H1 (cell line): ENCODE data around the gene CASP12. TPM values are rescaled to one million over a fixed set of nuclear protein-coding genes. Genes with fewer than 3 reads are reported as not detected.

Experiments
- CTCF ChIA-PET: fragments of 300-600 bp; sonication (Branson Sonifier 250); formaldehyde crosslinking; loops from one replicate; lab custom pipeline; 2021; ENCODE audit not compliant: partially characterized antibody; lab: Charles Lee
- POLR2A ChIA-PET: fragments of 300-600 bp; sonication (Branson Sonifier 250); formaldehyde crosslinking; loops from one replicate; lab custom pipeline; 2021; ENCODE audit warnings: inconsistent platforms; ENCODE audit not compliant: partially characterized antibody; lab: Charles Lee
- DNase-seq, 2 experiments: peaks; one replicate each; pipeline versions ENCODE4 v3.0.0 to v3.0.0-alpha.2; 2010 to 2022; ENCODE audit warnings: low spot score in 2 of 2, low read depth in 1 of 2, mixed read lengths in 1 of 2
- FAIRE-seq: peaks from 2 replicates; lab custom pipeline; 2011; peaks lifted over from hg19 to GRCh38; lab: Jason Lieb, UNC
- H2AFZ ChIP-seq: 2 replicates; pipeline ENCODE4 v1.8.1; 2012; ENCODE audit warnings: low read length, inconsistent platforms
- H2AK5ac ChIP-seq: 2 replicates; pipeline ENCODE4 v1.6.1; 2013; ENCODE audit warnings: low read depth, low read length
- H2BK120ac ChIP-seq: replicated peaks from 2 replicates; pipeline ENCODE3; 2013; ENCODE audit warnings: low read depth, low read length, inconsistent platforms
- H2BK12ac ChIP-seq: 2 replicates; pipeline ENCODE4 v1.6.1; 2013; ENCODE audit warnings: low read depth, low read length
- H2BK15ac ChIP-seq: 2 replicates; pipeline ENCODE4 v1.6.1; 2013; ENCODE audit warnings: low read length
- H2BK20ac ChIP-seq: 2 replicates; pipeline ENCODE4 v1.6.1; 2013; ENCODE audit warnings: low read length
- H2BK5ac ChIP-seq: 2 replicates; pipeline ENCODE4 v1.6.1; 2013; ENCODE audit warnings: low read depth, low read length
- H3K14ac ChIP-seq: 2 replicates; pipeline ENCODE4 v1.6.1; 2013; ENCODE audit warnings: inconsistent platforms; ENCODE audit not compliant: insufficient read length
- H3K18ac ChIP-seq: 2 replicates; pipeline ENCODE4 v1.6.1; 2013; ENCODE audit warnings: low read length; ENCODE audit errors: extremely low read depth
- H3K23ac ChIP-seq: 2 replicates; pipeline ENCODE4 v1.6.1; 2013; ENCODE audit warnings: inconsistent platforms; ENCODE audit not compliant: insufficient read length
- H3K23me2 ChIP-seq: 2 replicates; pipeline ENCODE4 v1.6.1; 2013; ENCODE audit warnings: low read depth, low read length
- H3K27ac ChIP-seq: 2 replicates; pipeline ENCODE4 v1.6.1; 2011; ENCODE audit warnings: low read depth, low read length, inconsistent platforms
- H3K27me3 ChIP-seq, 4 experiments: replicated peaks in 1 of 4; 1 replicate in 1 of 4; 2 replicates in 3 of 4; pipeline versions ENCODE4 v1.6.1 to v1.8.1; 2011 to 2013; ENCODE audit warnings: low read length in 3 of 4, mild to moderate bottlenecking in 3 of 4, inconsistent platforms in 2 of 4, mixed read lengths in 2 of 4, moderate library complexity in 1 of 4; ENCODE audit not compliant: control insufficient read depth in 3 of 4, insufficient read depth in 3 of 4; ENCODE audit errors: extremely low read depth in 1 of 4
- H3K36me3 ChIP-seq, 4 experiments: 2 replicates each; pipeline versions ENCODE4 v1.6.1 to v1.8.1; 2011 to 2013; ENCODE audit warnings: mild to moderate bottlenecking in 4 of 4, low read length in 3 of 4, moderate library complexity in 2 of 4, control low read depth in 1 of 4, inconsistent platforms in 1 of 4; ENCODE audit not compliant: insufficient read depth in 4 of 4, control insufficient read depth in 2 of 4
- H3K4ac ChIP-seq: replicated peaks from 2 replicates; pipeline ENCODE3; 2013; ENCODE audit warnings: low read length, low read depth, mixed read lengths, inconsistent platforms; ENCODE audit not compliant: insufficient read length
- H3K4me1 ChIP-seq, 4 experiments: replicated peaks in 1 of 4; 1 replicate in 1 of 4; 2 replicates in 3 of 4; pipeline versions ENCODE4 v1.6.1 to v1.8.1; 2011 to 2013; ENCODE audit warnings: low read length in 3 of 4, inconsistent platforms in 2 of 4, mixed read lengths in 1 of 4; ENCODE audit not compliant: insufficient read depth in 4 of 4, control insufficient read depth in 3 of 4
- H3K4me2 ChIP-seq, 2 experiments: 2 replicates each; pipeline versions ENCODE4 v1.6.1 to v1.8.1; 2011 to 2013; ENCODE audit warnings: low read depth in 2 of 2, low read length in 2 of 2, control low read depth in 1 of 2, inconsistent platforms in 1 of 2, mild to moderate bottlenecking in 1 of 2; ENCODE audit not compliant: insufficient read depth in 1 of 2
- H3K4me3 ChIP-seq, 4 experiments: fragments of 200-600, 300-600 bp in 1 of 4; sonication (generic), shearing (Covaris generic), sonication (Bioruptor Twin) in 1 of 4; 2 replicates each; pipeline versions ENCODE4 v1.5.1 to v1.8.1; 2011 to 2016; ENCODE audit warnings: low read length in 4 of 4, low read depth in 3 of 4, control low read depth in 2 of 4, inconsistent platforms in 2 of 4, mild to moderate bottlenecking in 2 of 4, mixed read lengths in 1 of 4, moderate library complexity in 1 of 4; ENCODE audit not compliant: insufficient read depth in 2 of 4; ENCODE audit errors: extremely low read depth in 1 of 4
- H3K56ac ChIP-seq: replicated peaks from 2 replicates; pipeline ENCODE3; 2013; ENCODE audit warnings: low read depth, mild to moderate bottlenecking, mixed read lengths, low read length, inconsistent platforms; ENCODE audit not compliant: insufficient read length
- H3K79me1 ChIP-seq: 2 replicates; pipeline ENCODE4 v1.6.1; 2013; ENCODE audit warnings: low read depth, low read length, control low read depth
- H3K79me2 ChIP-seq, 2 experiments: 2 replicates each; pipeline versions ENCODE4 v1.6.1 to v1.8.1; 2012 to 2013; ENCODE audit warnings: low read length in 2 of 2, mild to moderate bottlenecking in 2 of 2, inconsistent platforms in 1 of 2; ENCODE audit not compliant: insufficient read depth in 2 of 2, control insufficient read depth in 1 of 2
- H3K9ac ChIP-seq, 4 experiments: replicated peaks in 1 of 4; 1 replicate in 1 of 4; 2 replicates in 3 of 4; pipeline versions ENCODE4 v1.6.1 to v1.8.1; 2011 to 2013; ENCODE audit warnings: low read depth in 3 of 4, low read length in 3 of 4, control low read depth in 2 of 4, mild to moderate bottlenecking in 2 of 4, moderate library complexity in 2 of 4, inconsistent platforms in 1 of 4; ENCODE audit errors: extremely low read depth in 1 of 4
- H3K9me3 ChIP-seq, 2 experiments: 2 replicates each; pipeline versions ENCODE4 v1.6.1 to v1.8.1; 2012 to 2013; ENCODE audit warnings: mild to moderate bottlenecking in 2 of 2, moderate library complexity in 2 of 2, control low read depth in 1 of 2, inconsistent platforms in 1 of 2, low read depth in 1 of 2, low read length in 1 of 2, mixed read lengths in 1 of 2; ENCODE audit not compliant: insufficient read depth in 2 of 2
- H4K20me1 ChIP-seq, 2 experiments: replicated peaks in 1 of 2; 2 replicates each; pipeline versions ENCODE3 to v1.8.1; 2011 to 2013; ENCODE audit warnings: inconsistent platforms in 2 of 2, low read length in 2 of 2, mild to moderate bottlenecking in 1 of 2; ENCODE audit not compliant: insufficient read depth in 2 of 2, control insufficient read depth in 1 of 2
- H4K5ac ChIP-seq: 2 replicates; pipeline ENCODE4 v1.6.1; 2013; ENCODE audit warnings: low read length, low read depth, mixed read lengths, inconsistent platforms; ENCODE audit not compliant: insufficient read length
- H4K8ac ChIP-seq: 2 replicates; pipeline ENCODE4 v1.8.0; 2013; ENCODE audit warnings: mild to moderate bottlenecking, moderate library complexity, low read length, inconsistent platforms; ENCODE audit not compliant: insufficient read depth; ENCODE audit errors: extremely low read depth
- H4K91ac ChIP-seq: replicated peaks from 2 replicates; pipeline ENCODE3; 2013; ENCODE audit warnings: low read length, mixed read lengths, inconsistent platforms; ENCODE audit not compliant: insufficient read length
- EP300 ChIP-seq, 2 experiments: IDR thresholded peaks; 1 replicate in 1 of 2; 2 replicates in 1 of 2; pipeline ENCODE4 v1.6.1; 2011 to 2012; ENCODE audit warnings: low read depth in 2 of 2, low read length in 2 of 2, mild to moderate bottlenecking in 2 of 2, borderline replicate concordance in 1 of 2, inconsistent platforms in 1 of 2, moderate library complexity in 1 of 2
- EZH2 ChIP-seq: fragments of 200-600 bp; sonication (generic); IDR thresholded peaks from 2 replicates; pipeline ENCODE4 v1.7.1; 2012; ENCODE audit warnings: low read depth, mild to moderate bottlenecking, moderate library complexity, low read length, inconsistent platforms; ENCODE audit not compliant: severe bottlenecking
- KDM4A ChIP-seq: IDR thresholded peaks from one replicate; pipeline ENCODE4 v1.7.1; 2012; ENCODE audit warnings: low read depth, mild to moderate bottlenecking, moderate library complexity, low read length, inconsistent platforms; ENCODE audit not compliant: severe bottlenecking
- RBBP5 ChIP-seq: IDR thresholded peaks from 2 replicates; pipeline ENCODE4 v1.7.1; 2012; ENCODE audit warnings: low read depth, mild to moderate bottlenecking, inconsistent platforms, low read length, moderate library complexity, borderline replicate concordance
- RNF2 ChIP-seq: fragments of 200-900, 300-1000 bp; sonication (generic); IDR thresholded peaks from 2 replicates; pipeline ENCODE4 v1.7.1; 2016; ENCODE audit warnings: borderline replicate concordance, low read depth, mild to moderate bottlenecking, antibody characterized with exemption, low read length; ENCODE audit not compliant: poor library complexity, severe bottlenecking; ENCODE audit errors: missing control alignments
- SP1 ChIP-seq: IDR thresholded peaks from 2 replicates; pipeline ENCODE4 v1.6.1; 2011; ENCODE audit warnings: low read depth, low read length
- SP4 ChIP-seq: IDR thresholded peaks from 2 replicates; pipeline ENCODE4 v1.6.1; 2012; ENCODE audit warnings: low read length, inconsistent platforms
- WGBS, 2 experiments: shearing (Covaris generic) in 1 of 2; methylation state at CpG; one replicate each; pipeline versions ENCODE4 v1.1.6 to v1.1.7; 2013 to 2015; ENCODE audit warnings: low lambda C conversion rate in 2 of 2, mixed read lengths in 2 of 2, inconsistent platforms in 1 of 2, low coverage in 1 of 2, missing lambda C conversion rate in 1 of 2; ENCODE audit not compliant: insufficient replicate concordance in 2 of 2, insufficient coverage in 1 of 2, insufficient read length in 1 of 2; ENCODE audit errors: extremely low coverage in 1 of 2, missing lambda C conversion rate in 1 of 2; 5-methylcytosine and 5-hydroxymethylcytosine counted together
- polyA plus RNA-seq, 7 experiments: library from polyadenylated mRNA; depleted of rRNA in 3 of 7; stranded (reverse) in 5 of 7; unstranded in 2 of 7; fragments of >200 nt in 5 of 7; fragments of 200-250 nt in 2 of 7; gene quantifications; 1 replicate in 5 of 7; 2 replicates in 1 of 7; 4 replicates in 1 of 7; pipeline versions ENCODE4 v1.2.1 to v1.2.3, GENCODE V29; 2011 to 2013; ENCODE audit warnings: missing spikeins in 2 of 7, mixed read lengths in 2 of 7
- total RNA-seq: library from RNA; stranded (reverse); fragmentation: NEBNext Ultra II Directional; extraction: Animal tissue kit (Norgen Biotek cat#: 25700); gene quantifications from 2 replicates; pipeline ENCODE4 v1.2.1, GENCODE V29; 2021
- TF ChIP-seq, protein P1 (sequence below): IDR thresholded peaks from 2 replicates; pipeline ENCODE4 v1.6.1; 2011; ENCODE audit warnings: low read length, improper control_type of control experiment
- TF ChIP-seq, protein P2 (sequence below): IDR thresholded peaks from 2 replicates; pipeline ENCODE4 v1.6.1; 2012; ENCODE audit warnings: inconsistent platforms

CASP12 gene
- total and polyA plus RNA-seq, 2 of the 8 experiments (the other 6 are each of a cell fraction or from before 2014, with no cell fraction given): not detected

GRCh38 chr11:104907521-104908185 is 9.4 kb upstream of the CASP12 start:
- Histone ChIP-seq H2AK5ac (no peak overlapping the region), H2BK15ac (no peak overlapping the region), H3K4ac (no peak overlapping the region), H3K27me3 (peaks cover 0 to 1% (median 0%) of the 10 kb centered on the region in 4 experiments; a peak in 1 of 7 replicates), H2BK5ac (no peak overlapping the region), H2BK12ac (no peak overlapping the region), H4K8ac (no peak overlapping the region), H4K5ac (no peak overlapping the region), H3K4me2 (no peak overlapping the region), H2BK20ac (no peak overlapping the region), H3K36me3 (no peaks in the 10 kb centered on the region), H3K9me3 (no peaks in the 10 kb centered on the region), H2AFZ (no peak overlapping the region), H2BK120ac (no peak overlapping the region), H3K18ac (no peak overlapping the region), H3K27ac (no peak overlapping the region), H4K20me1 (no peaks in the 10 kb centered on the region), H3K4me3 (no peak overlapping the region), H3K14ac (no peak overlapping the region), H3K23me2 (no peaks in the 10 kb centered on the region), H3K79me2 (no peaks in the 10 kb centered on the region), H3K56ac (no peak overlapping the region), H3K79me1 (no peaks in the 10 kb centered on the region), H3K9ac (no peak overlapping the region), H4K91ac (no peak overlapping the region), H3K4me1 (no peaks in the 10 kb centered on the region), H3K23ac (no peak overlapping the region)
- 79% methylated on average over 7 of the region's 7 CpGs; no CpG with 5 or more reads in 1 of the 2 experiments for WGBS, 2 experiments
- FAIRE-seq (no peak), DNase-seq (no peak)
- POLR2A ChIA-PET: no interaction called here
- CTCF ChIA-PET: no interaction called here
- TF ChIP-seq EP300 (IDR thresholded peaks at IDR 0.05; ENCODE audit: borderline replicate concordance in 1 of 2, low read depth in 2 of 2, low read length in 2 of 2) (no peak), RNF2 (no peak), KDM4A (no peak), RBBP5 (no peak), EZH2 (no peak), SP4 (no peak), SP1 (no peak)
- TF ChIP-seq, protein P1, sequence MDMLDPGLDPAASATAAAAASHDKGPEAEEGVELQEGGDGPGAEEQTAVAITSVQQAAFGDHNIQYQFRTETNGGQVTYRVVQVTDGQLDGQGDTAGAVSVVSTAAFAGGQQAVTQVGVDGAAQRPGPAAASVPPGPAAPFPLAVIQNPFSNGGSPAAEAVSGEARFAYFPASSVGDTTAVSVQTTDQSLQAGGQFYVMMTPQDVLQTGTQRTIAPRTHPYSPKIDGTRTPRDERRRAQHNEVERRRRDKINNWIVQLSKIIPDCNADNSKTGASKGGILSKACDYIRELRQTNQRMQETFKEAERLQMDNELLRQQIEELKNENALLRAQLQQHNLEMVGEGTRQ: no peak
- TF ChIP-seq, protein P2, sequence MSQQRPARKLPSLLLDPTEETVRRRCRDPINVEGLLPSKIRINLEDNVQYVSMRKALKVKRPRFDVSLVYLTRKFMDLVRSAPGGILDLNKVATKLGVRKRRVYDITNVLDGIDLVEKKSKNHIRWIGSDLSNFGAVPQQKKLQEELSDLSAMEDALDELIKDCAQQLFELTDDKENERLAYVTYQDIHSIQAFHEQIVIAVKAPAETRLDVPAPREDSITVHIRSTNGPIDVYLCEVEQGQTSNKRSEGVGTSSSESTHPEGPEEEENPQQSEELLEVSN: no peak
